Neural crest cell (in vitro differentiated cells): ENCODE results near the gene GLB1L2. TPM values are rescaled to one million over a fixed set of nuclear protein-coding genes. Genes with fewer than 3 reads are reported as not detected.

Experiments used
- DNase-seq: peaks from one replicate; pipeline ENCODE4 v3.0.0; 2021; ENCODE audit warnings: low read depth, mixed read lengths, low spot score
- H3K27ac Mint-ChIP-seq: one replicate; pipeline ENCODE4 v1.8.0; 2021; ENCODE audit warnings: mild to moderate bottlenecking, mixed read lengths; ENCODE audit not compliant: unreplicated experiment
- H3K27me3 Mint-ChIP-seq: 2 replicates; pipeline ENCODE4 v1.8.0; 2021; ENCODE audit warnings: low read depth, mild to moderate bottlenecking, mixed read lengths
- H3K36me3 Mint-ChIP-seq: 2 replicates; pipeline ENCODE4 v1.8.0; 2021; ENCODE audit warnings: low read depth, mild to moderate bottlenecking, mixed read lengths
- H3K4me1 Mint-ChIP-seq: 2 replicates; pipeline ENCODE4 v1.8.0; 2021; ENCODE audit warnings: mixed read lengths
- H3K4me3 Mint-ChIP-seq: one replicate; pipeline ENCODE4 v1.8.0; 2021; ENCODE audit warnings: mild to moderate bottlenecking, mixed read lengths
- H3K9me3 Mint-ChIP-seq: 2 replicates; pipeline ENCODE4 v1.8.0; 2021; ENCODE audit warnings: mixed read lengths
- CTCF ChIP-seq: fragments of 200-600 bp; sonication (generic); conservative IDR thresholded peaks from 2 replicates; pipeline ENCODE4 v1.5.0; 2021; ENCODE audit warnings: antibody characterized with exemption, mild to moderate bottlenecking
- total RNA-seq: library from RNA; stranded (reverse); gene quantifications from 2 replicates; pipeline ENCODE4 v1.2.1, GENCODE V29; 2021

The GLB1L2 gene
- total RNA-seq, 1 donor from 2014 or later = 15.4 TPM

- Mint-ChIP-seq H3K4me3 (no peak overlapping the region), H3K27ac (no peak overlapping the region), H3K36me3 (peaks cover 3% of the 10 kb centered on the region), H3K27me3 (peaks cover 19% of the 10 kb centered on the region), H3K4me1 (peaks cover 18% of the 10 kb centered on the region), H3K9me3 (no peaks in the 10 kb centered on the region)
- DNase-seq = no peak
- TF ChIP-seq CTCF = no peak
Observed at GRCh38 chr11:134337051-134337450, 5.3 kb downstream of the GLB1L2 start.

- Mint-ChIP-seq H3K9me3 (no peaks in the 10 kb centered on the region), H3K36me3 (peaks cover 3% of the 10 kb centered on the region), H3K4me3 (no peak overlapping the region), H3K4me1 (peaks cover 11% of the 10 kb centered on the region), H3K27me3 (peaks cover 12% of the 10 kb centered on the region), H3K27ac (no peak overlapping the region)
- TF ChIP-seq CTCF = no peak
- no peak for DNase-seq
Observed at GRCh38 chr11:134338068-134338467, 6.3 kb downstream of the GLB1L2 start.

GRCh38 chr11:134338654-134339053 is 6.9 kb downstream of the GLB1L2 start:
- no peak overlapping the region for H3K27ac Mint-ChIP-seq
- H3K27me3 Mint-ChIP-seq = peaks cover 6% of the 10 kb centered on the region
- TF ChIP-seq CTCF = no peak
- H3K4me1 Mint-ChIP-seq = peaks cover 5% of the 10 kb centered on the region
- peaks cover 3% of the 10 kb centered on the region for H3K36me3 Mint-ChIP-seq
- no peaks in the 10 kb centered on the region for H3K9me3 Mint-ChIP-seq
- no peak overlapping the region for H3K4me3 Mint-ChIP-seq
- DNase-seq = no peak

GRCh38 chr11:134339756-134340155 is 8.0 kb downstream of the GLB1L2 start:
- no peak for TF ChIP-seq CTCF
- Mint-ChIP-seq H3K4me1 (no peaks in the 10 kb centered on the region), H3K27ac (peak overlapping the region; percentile 59), H3K9me3 (no peaks in the 10 kb centered on the region), H3K36me3 (peaks cover 3% of the 10 kb centered on the region), H3K27me3 (no peaks in the 10 kb centered on the region), H3K4me3 (no peak overlapping the region)
- no peak for DNase-seq

GRCh38 chr11:134340354-134340964 is 8.7 kb downstream of the GLB1L2 start:
- no peak for DNase-seq
- Mint-ChIP-seq H3K4me1 (no peaks in the 10 kb centered on the region), H3K27me3 (no peaks in the 10 kb centered on the region), H3K4me3 (no peak overlapping the region), H3K27ac (no peak overlapping the region), H3K9me3 (no peaks in the 10 kb centered on the region), H3K36me3 (peaks cover 3% of the 10 kb centered on the region)
- TF ChIP-seq CTCF = no peak
